SK-N-SH treated with all-trans-retinoic acid at 6 μM for 48 hours (cell line): ENCODE measurements around the gene TCF3.

ENCODE experiments used
- CREB5 ChIP-seq: fragments of 250-450 bp; sonication (Bioruptor Pico); IDR thresholded peaks from 2 replicates; pipeline ENCODE4 v1.5.1; 2020; ENCODE audit warnings: low read depth, mild to moderate bottlenecking, moderate library complexity
- CSRNP3 ChIP-seq: fragments of 250-450 bp; sonication (Bioruptor Pico); IDR thresholded peaks from 2 replicates; pipeline ENCODE4 v1.5.1; 2021; ENCODE audit warnings: mild to moderate bottlenecking, moderate library complexity
- ESRRG ChIP-seq: fragments of 250-450 bp; sonication (Bioruptor Pico); IDR thresholded peaks from 2 replicates; pipeline ENCODE4 v1.6.1; 2021; ENCODE audit warnings: mild to moderate bottlenecking
- PATZ1 ChIP-seq: fragments of 250-450 bp; sonication (Bioruptor Pico); IDR thresholded peaks from 2 replicates; pipeline ENCODE4 v1.8.0; 2020; ENCODE audit warnings: mild to moderate bottlenecking, moderate library complexity, borderline replicate concordance
- SNAI2 ChIP-seq: fragments of 250-450 bp; sonication (Bioruptor Pico); IDR thresholded peaks from 2 replicates; pipeline ENCODE4 v1.5.0; 2020; ENCODE audit warnings: mild to moderate bottlenecking, moderate library complexity
- TCF4 ChIP-seq: fragments of 250-450 bp; sonication (Bioruptor Pico); IDR thresholded peaks from 2 replicates; pipeline ENCODE4 v1.8.0; 2021; ENCODE audit warnings: mild to moderate bottlenecking, moderate library complexity, borderline replicate concordance
- ZC3H10 ChIP-seq: fragments of 250-450 bp; sonication (Bioruptor Pico); IDR thresholded peaks from 2 replicates; pipeline ENCODE4 v1.5.1; 2021; ENCODE audit warnings: mild to moderate bottlenecking, moderate library complexity
- ZFP3 ChIP-seq: fragments of 250-450 bp; sonication (Bioruptor Pico); IDR thresholded peaks from 2 replicates; pipeline ENCODE4 v1.5.0; 2020; ENCODE audit warnings: mild to moderate bottlenecking, moderate library complexity
- ZFP30 ChIP-seq: fragments of 450-650 bp; formaldehyde crosslinking; IDR thresholded peaks from 2 replicates; pipeline ENCODE4 v1.5.0; 2022; ENCODE audit warnings: mild to moderate bottlenecking, moderate library complexity
- ZNF70 ChIP-seq: fragments of 450-650 bp; formaldehyde crosslinking; IDR thresholded peaks from 2 replicates; pipeline ENCODE4 v1.5.0; 2020; ENCODE audit warnings: mild to moderate bottlenecking, moderate library complexity

- TF ChIP-seq CREB5 (CRISPR knock-in tag) (no peak), ZC3H10 (CRISPR knock-in tag) (no peak), TCF4 (CRISPR knock-in tag) (no peak), ZNF70 (CRISPR knock-in tag) (no peak), ZFP3 (CRISPR knock-in tag) (no peak), CSRNP3 (no peak), ESRRG (CRISPR knock-in tag) (no peak), PATZ1 (CRISPR knock-in tag) (no peak), ZFP30 (CRISPR knock-in tag) (no peak), SNAI2 (CRISPR knock-in tag) (no peak)
Observed at GRCh38 chr19:1647501-1648458, 4.6 kb downstream of the TCF3 start.
